ENCODE data around the gene WDR38.

DNA sequence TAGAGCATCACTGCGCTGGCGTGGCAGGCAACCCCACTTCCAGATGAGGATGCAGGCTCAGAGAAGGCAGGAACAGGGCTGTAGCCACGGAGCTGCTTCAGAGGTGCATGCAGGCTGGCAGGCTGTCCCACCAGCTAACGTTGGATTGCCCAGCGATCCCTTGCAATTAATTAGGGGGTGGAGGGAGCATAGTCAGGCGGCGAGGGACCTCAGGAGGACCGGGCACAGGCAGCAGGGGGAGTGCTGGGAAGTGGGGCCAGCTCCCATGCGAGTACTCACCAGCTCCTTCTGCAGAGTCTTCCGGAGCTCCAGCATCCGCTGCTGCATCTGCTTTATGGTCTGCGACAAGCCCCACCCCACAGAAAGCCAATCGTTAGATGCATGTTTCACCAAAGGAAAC lies 29.0 kb downstream of the WDR38 start:
- TF ChIP-seq CTCF (conservative IDR thresholded peaks at IDR 0.05; ENCODE audit: low read depth, low read length) (no peak), USF2 (IDR thresholded peaks at IDR 0.05; ENCODE audit: low read depth, low read length) (no peak), POLR2A (IDR thresholded peaks at IDR 0.05; ENCODE audit: low read depth, low read length) (no peak), RCOR1 (IDR thresholded peaks at IDR 0.05; ENCODE audit: insufficient replicate concordance, low read length) (no peak), CEBPB (IDR thresholded peaks at IDR 0.05; ENCODE audit: low read depth, low read length) (no peak), RFX5 (IDR thresholded peaks at IDR 0.05; ENCODE audit: low read depth, low read length) (no peak), MAZ (IDR thresholded peaks at IDR 0.05; ENCODE audit: borderline replicate concordance, low read depth, low read length) (no peak)

All from IMR-90 (cell line).